Measurements from ENCODE around the gene FOXP3.
"Not testable (repeated sequence)": the region's sequence is repeated elsewhere in the genome, so short reads cannot be mapped to it uniquely, and the experiment has no call there.

Gene FOXP3, protein sequence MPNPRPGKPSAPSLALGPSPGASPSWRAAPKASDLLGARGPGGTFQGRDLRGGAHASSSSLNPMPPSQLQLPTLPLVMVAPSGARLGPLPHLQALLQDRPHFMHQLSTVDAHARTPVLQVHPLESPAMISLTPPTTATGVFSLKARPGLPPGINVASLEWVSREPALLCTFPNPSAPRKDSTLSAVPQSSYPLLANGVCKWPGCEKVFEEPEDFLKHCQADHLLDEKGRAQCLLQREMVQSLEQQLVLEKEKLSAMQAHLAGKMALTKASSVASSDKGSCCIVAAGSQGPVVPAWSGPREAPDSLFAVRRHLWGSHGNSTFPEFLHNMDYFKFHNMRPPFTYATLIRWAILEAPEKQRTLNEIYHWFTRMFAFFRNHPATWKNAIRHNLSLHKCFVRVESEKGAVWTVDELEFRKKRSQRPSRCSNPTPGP

DNA sequence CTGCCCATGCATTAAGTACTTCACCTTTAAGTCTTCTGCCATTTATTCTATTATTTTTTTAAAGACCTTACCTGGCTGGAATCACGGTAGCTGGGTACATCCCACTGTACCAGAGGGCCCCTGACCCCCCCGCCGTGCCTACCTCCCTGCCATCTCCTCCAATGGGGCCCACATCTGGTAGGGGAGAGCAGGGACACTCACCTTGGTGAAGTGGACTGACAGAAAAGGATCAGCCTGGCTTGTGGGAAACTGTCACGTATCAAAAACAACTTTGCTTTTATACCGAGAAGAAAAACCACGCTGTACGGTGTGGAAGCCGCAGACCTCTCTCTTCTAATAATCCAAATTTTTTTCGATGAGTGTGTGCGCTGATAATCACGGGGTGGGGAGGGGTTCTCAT is at the start of gene FOXP3:
FOXP3 (minus strand) TSS at position 251 of the 400 bp plus-strand sequence. CDS start 6,205 bp downstream, outside the sequence.
- no peak for DNase-seq

DNA sequence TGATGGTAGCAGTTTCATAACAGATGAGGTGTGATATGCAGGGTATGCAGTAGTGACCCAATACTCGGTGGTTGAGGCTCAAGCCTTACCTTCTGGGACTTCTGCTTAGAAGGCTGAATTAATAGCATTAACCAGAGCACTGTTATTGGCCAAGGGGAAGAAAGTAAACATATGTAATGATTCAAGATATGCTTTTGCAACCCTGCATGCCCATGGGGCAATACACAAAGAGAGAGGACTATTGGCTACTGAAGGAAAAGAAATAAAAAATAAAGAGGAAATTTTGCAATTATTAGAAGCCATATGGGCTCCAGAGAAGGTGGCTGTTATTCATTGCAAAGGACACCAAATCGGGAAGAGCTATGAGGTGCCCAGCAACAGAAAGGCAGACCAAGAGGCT is 47.7 kb upstream of the FOXP3 start:
- DNase-seq = no peak

DNA sequence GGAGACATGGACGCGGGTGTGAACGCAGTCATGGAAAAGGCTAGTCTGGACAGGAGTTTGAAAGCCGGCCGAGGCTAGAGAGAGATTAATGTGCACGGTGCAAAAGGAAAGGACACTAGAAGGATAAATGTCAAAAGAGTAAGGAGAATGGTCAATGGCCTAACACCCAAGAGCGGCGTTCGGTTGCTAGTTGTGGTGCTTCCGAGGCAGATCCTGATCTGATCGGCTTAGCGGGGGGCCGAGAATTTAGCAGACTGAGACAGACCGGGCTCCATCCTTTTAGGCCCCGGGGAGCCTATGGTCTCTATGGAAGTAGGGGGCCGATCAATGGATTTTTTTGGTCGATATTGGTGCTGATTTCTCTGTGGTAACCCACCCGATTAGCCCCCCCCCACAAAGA is 45.9 kb upstream of the FOXP3 start:
- no peak for DNase-seq

DNA sequence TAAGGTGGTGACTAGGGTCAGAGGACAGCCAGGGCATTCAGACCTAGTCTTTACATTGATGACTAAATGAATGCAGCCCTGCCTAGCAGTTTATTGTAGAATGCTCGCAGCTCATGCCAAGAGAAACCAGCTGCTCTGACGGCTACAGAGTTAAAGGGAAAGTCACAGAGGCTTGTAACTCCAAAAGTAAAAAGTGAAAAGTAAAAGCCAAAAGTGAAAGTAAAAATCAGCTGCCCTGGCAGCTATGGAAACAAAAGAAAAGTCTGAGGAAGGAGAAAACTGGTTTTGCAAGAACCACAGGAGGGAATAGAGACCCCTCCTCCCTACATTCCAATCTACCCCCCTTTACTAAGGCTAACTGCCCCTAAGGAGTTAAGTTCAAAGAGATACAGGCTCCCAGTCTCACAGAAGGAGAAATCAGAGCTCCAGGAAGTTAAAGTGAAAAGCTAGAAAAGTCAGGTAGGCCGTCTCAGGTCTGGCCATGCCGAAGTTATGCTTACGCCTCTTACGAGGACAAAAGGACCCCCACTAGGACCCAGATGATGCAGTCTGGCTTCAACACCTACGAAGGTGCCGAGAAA is 45.0 kb upstream of the FOXP3 start:
- no peak for DNase-seq

DNA sequence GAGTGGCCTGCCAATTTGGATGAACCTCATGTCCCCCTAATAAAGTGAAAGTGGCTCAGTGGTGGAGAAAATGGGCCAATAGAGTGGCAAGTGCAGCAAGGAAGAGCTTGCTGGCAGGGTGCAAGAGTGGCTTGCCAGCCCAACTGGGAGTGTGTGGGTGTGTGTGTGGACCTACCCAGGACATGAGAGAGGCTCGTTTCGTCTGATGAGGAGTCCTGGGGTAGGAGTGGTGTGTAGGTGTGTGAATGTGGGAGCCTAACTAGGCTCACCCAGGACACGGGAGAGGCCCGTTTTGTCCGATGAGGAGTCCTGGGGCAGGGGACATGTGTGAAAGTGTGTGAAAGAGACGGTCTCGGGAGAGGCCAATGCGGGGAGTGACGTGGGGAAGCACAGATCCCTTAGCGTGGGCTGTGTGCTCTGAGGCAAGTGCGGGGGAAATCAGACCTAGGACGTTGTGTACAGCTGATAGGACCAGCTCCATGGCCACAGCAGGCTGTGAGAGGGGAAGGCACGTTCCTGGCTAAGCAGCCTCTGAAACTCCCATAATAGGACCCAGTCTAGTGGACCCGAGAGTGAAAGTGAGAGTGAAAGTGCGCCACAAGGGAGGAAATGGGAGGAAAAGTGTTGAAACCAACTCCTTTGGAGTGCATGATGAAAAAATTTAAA is 44.2 kb upstream of the FOXP3 start:
- no peak for DNase-seq

DNA sequence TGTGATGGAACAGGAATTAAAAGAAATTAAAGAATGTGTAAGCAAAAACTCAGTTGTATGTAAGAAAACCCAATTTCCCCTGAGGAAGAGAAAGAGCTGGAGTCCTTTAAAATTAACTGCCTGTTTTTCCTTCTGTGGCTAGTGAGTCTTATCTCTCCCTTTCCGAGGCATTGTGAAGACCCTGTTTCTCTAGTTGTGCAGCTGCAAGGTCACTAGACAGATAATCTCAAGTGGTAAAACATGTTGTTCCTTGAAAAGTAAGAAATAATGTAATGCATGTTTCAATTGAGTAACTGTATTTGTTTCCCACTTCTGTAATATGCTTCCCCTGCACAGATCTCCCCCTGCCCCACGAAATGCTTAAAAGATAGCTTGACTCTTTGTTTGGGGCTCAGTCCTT is 43.3 kb upstream of the FOXP3 start:
- not testable (repeated sequence) for DNase-seq

DNA sequence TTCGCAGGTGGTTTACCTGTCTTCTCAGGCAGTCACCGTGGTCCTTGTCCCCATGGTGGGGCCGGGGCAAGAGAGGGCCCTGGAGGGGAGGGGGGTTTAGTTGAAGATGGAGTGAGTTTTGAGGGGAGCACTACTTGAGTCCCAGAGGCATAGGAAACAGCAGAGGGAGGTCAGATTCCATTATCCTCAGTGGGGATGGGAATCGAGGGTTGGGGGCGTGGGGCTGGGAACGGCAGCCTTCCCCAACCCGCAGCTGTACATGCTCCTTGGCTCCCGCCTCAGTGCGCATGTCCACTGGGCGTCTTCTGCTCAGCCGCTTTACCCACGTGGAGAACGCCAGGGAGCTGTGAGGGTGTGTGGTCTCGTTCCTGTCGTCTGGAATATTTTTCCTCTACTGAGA is 38.8 kb upstream of the FOXP3 start, which contains the start of gene GAGE10:
GAGE10 (plus strand) TSS at position 301 of the 400 bp plus-strand sequence. CDS start 1,214 bp downstream, outside the sequence.
- no peak for DNase-seq

DNA sequence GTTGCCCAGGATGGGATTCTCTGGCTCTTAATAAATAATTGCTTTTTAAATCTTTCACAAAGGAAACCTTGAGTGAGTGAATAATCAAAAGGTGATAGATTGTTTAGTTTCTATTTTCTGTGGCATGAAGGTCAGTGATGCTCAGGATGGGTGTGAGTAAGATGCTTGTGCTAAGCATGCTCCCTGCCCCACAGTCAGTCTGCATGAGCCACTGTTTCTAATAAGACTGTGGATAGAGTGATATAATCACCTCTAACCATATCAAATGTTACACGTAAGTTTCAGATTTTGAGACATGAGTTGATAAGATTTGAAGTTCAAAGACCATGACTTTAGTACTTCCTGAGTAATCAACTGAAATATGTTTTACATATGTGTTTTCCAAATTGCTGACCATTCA is 36.2 kb upstream of the FOXP3 start:
- no peak for DNase-seq

DNA sequence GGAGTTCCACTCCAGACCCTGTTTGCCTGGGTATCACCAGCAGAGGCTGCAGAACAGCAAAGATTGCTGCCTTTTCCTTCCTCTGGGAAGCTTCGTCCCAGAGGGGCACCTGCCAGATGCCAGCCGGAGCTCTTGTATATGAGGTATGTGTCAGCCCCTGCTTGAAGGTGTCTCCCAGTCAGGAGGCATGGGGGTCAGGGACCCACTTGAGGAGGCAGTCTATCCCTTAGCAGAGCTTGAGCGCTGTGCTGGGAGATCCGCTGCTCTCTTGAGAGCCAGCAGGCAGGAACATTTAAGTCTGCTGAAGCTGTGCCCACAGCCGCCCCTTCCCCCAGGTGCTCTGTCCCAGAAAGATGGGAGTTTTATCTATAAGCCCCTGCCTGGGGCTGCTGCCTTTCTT is 34.8 kb upstream of the FOXP3 start:
- DNase-seq = not testable (repeated sequence)

DNA sequence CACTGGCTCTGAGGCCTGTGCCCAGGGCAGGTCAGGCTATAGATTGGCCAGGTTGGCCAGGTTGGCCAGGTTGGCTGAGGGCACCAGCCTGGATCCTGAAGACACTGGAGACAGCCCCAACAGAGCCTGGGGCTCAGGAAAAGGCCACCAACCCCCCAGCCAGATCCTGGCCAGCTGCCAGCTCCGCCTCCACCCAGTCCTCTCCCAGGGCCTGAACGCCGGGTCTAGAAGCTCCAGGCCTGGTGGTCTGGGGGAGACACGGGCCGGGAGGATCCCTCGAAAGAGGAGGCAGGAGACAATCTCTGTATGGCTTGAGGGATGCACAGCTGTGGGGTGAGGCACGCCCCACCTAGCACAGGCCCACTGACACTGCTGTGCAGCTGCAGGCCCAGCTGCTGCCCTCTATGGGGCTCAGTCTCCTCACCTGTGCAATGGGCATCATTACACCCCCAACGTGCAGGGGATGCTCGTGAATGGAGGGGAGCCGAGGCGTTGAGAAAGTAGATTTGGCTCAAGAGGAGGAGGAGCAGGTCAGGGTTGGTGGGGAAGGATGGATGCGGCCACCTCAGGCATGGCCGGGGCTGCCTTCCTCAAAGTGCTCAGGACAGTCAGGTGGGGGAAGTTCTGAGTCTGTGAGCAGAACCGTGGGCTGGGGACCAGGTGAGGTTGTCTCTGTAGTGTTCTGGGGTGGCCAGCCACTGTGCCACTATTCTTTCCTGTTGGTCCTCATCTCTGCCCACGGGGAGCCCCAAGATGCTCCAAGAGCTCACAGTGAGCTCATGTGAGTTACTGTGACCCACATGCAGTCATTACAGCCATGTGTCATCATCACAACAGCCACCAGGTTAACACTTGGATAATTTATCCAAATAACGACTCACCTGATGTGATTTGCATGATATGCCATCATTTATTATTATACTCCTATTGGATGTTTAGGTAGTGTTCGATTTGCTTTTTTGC is 28.2 kb upstream of the FOXP3 start:
- DNase-seq = no peak

DNA sequence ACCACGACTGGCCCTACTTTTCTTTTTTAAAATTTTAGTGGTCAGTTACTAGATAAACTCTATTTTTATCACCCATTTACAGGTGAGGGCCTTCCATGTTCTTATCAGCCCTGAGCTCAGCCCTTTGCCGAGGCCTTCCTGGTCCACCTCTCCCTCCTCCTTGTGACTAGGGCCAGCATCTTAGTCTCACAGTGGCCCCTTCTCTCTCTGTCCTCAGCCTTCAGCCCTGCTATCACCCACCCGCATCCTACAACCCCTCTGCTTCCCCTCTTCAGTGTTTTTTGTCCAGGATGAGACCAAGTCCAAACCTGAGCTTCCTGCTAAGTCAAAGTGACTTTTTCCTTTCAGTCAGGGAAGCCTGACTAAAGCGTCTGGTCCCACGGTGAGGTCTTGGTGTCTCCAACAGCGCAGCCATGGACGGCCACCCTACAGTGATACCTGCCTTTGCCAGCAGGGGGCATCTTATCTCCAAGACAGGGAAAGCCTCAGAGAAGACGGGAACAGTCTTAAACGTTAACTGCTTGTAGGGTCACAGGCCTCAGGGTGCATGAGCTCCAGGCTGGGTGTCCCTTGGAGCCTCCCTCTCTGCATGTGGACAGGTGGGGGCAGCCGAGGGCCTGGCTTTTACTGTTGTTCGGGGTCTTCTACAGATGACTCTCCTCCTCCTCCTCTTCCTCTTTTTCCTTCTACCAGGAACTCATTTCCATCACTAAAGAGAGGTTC is 27.3 kb upstream of the FOXP3 start:
- DNase-seq = peak; percentile 80

DNA sequence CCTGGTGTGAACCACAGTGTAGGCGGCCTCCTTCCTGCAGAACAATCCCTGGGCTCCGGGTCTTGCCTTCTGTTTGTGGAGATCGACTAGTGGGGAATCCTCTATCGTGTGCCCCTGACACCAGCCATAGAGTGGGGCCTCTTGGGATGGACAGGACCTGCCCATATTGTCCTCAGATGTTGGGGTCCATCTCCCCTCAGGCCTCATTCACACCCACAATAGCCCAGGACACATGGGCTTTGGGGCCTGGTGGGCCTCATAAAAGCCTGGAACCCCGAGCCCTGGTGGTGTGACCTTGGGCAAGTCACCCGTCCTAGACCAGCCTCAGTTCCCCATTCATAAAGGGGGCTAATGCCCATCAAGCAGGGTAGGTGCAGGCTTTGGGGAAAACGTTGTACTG is 25.7 kb upstream of the FOXP3 start:
- no peak for DNase-seq

DNA sequence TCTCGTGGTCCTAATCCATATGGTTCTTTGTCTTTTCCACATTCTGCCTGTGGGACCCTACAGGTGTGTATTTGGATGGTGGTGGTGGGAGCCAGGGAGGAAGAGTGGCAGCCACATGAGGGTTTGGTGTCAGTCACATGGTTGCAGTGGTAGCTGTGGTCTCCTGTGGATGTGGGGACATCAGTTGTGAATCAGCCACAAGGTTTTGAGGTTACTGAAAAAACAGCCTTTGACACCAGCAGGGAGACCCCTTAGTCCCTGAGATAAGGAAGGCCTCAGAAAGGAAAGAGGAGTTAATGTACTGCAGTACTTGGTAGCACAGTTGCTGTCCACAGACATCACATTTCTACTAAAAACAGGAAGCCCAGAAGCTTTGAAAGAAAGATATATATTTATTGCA is 23.2 kb upstream of the FOXP3 start:
- DNase-seq = no peak

DNA sequence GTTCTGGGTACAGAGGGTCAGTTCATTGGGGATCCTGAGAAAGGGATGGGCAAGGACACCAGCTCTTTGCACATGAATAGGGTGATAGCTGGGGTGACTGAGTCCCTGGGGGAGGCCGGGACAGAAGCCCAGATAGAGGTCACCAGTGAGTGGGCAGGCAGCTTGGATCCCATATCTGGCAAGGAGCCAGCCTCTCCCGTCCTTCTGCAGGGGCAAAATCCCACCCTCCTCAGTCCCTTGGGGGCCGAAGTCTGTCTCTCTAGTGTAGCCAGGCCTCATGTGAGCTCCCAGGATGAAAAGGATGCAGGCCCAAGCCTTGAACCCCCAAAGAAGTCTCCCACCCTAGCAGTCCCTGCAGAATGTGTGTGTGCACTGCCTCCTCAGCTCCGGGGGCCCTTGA is 22.1 kb upstream of the FOXP3 start:
- no peak for DNase-seq

DNA sequence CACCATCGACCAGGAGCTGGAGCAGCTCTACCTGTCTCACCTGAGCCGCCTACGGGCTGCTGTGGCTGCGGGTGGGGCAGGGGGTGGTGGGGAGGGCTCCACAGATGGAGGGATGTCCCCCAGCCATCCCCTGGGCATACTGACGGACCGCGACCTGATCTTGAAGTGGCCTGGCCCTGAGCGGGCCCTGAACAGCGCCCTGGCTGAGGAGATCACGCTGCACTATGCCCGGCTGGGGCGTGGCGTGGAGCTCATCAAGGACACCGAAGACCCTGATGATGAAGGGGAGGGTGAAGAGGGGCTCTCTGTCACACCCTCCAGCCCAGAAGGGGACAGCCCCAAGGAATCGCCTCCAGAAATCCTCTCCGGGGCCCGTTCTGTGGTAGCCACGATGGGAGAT is 21.6 kb upstream of the FOXP3 start:
- no peak for DNase-seq

DNA sequence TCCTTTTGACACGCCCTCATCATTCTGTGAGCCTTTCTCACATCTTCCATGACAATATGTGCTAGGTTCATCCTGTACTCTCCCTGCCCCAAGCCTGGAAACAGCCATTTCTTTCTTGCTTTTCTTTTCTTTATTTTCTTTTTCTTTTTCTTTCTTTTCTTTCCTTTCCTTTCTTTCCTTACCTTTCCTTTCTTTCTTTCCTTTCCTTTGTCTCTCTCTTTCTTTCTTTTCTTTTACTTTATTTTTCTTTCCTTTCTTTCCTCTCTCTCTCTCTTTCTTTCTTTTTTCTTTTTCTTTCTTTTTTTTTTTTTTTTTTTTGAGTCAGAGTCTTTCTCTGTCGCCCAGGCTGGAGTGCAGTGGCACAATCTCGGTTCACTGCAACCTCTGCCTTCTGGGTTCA is 19.7 kb upstream of the FOXP3 start:
- DNase-seq = no peak

DNA sequence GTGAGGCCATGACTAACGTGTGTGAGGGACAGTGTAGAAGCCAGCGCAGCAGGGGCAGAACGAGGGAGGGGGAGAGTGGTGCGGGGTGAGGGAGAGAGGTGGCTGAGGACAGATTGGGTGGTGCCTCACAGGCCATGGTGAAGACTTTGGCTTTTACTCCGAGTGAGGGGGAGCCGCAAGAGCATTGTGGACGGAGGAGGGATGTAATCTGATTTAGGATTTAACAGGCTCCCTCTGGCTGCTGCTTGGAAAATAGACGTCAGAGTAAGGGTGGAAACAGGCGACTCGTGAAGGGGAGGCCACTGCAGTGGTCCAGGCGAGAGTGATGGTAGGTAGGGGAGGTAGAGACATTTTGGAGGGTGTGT is 18.1 kb upstream of the FOXP3 start:
- DNase-seq = no peak

DNA sequence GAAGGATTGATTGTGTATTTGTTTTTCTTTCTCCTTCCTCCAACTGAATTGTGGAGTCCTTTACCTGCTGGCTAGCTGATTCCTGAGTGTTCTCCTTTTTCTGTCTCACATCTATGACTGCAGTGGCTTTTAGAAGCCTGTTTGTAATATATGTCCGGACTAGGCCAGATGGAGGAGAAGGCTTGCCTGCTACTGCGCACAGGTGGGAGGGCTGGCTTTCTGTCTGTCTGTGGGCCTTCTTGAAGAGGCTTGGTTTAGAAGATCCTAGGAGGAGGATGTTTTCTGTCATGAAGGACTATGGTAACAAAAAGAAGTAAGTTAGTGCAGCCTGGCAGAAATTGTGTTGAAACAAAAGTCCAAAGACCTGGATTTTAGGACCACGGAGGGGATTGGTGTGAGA is 13.6 kb upstream of the FOXP3 start:
- no peak for DNase-seq

DNA sequence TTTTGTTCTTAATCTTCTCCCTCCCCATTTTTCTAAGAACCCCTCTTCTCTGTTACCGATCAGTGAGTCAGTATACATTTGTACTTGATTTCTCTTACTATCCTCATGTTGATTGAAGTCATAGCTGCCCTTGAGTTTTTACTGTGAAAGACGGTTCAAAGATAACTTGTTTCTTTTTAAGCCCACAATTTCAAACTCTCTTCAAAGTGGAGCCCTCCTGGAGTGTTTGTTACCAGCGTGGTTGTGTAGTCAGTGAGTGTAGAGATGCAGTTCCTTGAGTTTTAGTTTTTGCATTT is 13.0 kb upstream of the FOXP3 start:
- no peak for DNase-seq

DNA sequence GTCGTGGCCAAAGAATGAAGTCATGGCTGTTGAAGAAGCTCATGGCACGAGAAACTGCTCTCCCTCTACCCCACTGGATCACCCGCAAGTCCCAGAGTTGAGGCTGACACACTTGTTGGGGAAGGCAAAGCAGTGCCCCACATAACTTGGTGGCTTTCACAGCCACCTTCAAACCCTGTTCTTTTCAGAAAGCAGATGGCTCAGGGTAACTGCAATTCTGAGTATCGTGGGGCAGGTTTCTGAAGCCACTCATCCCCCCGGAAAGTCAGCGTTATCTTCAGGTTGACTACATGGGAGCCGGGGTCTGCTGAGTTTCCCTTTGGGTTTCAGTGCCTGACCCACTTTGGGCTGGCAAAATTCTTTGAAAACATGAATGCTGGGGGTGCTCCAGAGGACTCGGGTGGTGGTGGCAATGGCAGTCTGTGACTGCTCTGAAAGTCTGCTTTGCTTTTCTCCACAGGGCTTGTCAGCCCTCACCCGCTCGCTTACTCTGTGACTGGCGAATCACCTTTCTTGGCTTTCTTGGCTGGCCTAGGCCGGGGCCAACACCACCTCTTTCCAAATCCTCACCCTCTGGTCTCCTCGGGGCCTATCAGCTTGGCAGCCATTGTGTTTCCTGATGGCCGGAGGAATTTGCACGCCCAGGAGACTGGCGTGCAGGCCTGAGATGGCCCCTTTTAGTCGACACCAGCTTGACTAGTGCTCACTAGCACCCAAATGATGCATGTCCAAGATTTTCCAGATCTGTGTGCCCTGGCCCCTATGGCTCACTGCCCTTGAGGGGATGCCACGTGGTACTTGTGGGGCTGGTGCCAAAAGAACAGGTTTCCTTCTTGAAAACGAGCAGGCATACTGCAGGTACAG is 12.4 kb upstream of the FOXP3 start:
- no peak for DNase-seq

DNA sequence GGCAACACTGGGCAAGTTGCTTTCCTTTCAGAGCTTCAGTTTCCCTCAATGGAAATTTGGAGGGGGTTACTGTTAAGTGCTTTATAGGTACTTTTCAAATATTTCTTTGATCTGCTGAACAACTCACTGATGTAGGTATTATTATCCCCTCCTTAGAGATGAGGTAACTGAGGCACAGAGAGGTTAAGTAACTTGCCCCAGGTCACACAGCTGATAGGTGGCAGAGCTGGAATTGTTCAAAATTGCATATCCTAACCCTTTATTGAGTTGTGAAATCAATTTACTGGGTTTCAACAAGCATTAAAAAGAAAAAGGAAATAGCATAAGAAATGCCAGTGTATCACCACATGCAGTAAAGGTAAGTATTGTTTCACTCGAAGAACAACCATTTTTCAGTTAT is 11.7 kb upstream of the FOXP3 start:
- no peak for DNase-seq

Data from islet precursor cell (in vitro differentiated cells).